RPMI7951 (cell line): ENCODE data around the gene GPR152. TPM values are rescaled to one million over a fixed set of nuclear protein-coding genes. Genes with fewer than 3 reads are reported as not detected.
"Not testable (repeated sequence)": the region's sequence is repeated elsewhere in the genome, so short reads cannot be mapped to it uniquely, and the experiment has no call there.

Source experiments
- DNase-seq: peaks from one replicate; pipeline ENCODE4 v3.0.0-alpha.2; 2012; ENCODE audit warnings: low read depth
- total RNA-seq: library from RNA; depleted of rRNA; stranded (reverse); fragments of >200 nt; shearing (Covaris generic); gene quantifications from 2 replicates; pipeline ENCODE4 v1.2.3, GENCODE V29; 2014

The GPR152 gene
- total RNA-seq, 1 experiment from 2014 or later = not detected

DNA sequence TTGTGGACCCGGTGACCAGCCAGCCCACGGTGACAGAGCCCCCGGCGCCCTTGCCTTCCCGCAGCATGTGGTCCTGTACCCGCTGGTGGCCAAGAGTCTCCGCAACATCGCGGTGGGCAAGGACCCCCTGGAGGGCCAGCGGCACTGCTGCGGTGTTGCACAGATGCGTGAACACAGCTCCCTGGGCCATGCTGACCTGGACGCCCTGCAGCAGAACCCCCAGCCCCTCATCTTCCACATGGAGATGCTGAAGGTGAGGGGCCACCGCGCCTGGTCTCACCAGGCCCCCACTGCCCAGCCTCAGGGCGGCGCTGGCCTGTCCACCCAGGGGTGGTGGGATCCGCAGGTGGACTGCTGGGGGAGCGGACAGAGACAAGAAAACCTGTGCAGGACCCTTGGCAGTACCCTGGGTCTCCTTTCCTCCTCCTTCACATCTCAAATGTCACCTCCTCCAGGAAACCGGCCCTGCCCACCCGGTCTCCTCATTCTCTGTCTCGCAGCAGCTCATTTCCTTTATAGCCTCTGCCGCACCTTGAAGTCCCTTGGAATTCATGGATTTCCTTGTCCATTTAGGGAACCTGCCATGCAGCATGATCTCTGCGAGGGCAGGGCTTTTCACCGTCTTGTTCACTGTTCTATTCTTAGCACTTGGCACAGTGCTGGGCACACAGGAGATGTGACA is 36.8 kb upstream of the GPR152 start:
- DNase-seq = no peak

DNA sequence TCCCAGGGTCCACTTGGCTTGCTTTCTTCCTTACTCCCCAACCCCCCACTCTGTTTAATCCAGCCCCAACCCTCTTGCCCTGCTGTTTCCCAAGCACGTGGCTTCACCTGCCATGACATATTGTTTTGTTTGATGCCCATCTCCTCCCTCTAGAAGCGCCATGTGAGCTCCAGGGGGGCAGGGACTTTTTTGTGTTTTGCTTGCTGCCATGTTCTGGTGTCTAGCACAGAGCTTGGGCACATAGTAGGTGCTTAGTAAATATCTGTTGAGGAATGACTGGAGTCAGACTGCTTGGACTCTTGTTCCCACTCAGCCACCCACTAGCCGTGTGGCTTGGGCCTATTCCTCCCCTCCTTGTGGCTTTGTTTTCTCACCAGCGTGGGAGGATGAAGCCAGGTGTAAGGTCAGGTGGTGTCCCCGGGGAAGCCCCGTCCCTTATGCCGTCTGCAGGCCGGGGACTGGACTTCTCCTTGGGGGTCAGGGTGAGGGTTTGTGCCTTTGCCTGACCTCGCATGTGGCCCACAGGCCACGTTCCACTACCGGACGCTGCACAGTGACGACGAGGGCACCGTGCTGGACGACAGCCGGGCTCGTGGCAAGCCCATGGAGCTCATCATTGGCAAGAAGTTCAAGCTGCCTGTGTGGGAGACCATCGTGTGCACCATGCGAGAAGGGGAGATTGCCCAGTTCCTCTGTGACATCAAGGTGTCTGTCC is 34.1 kb upstream of the GPR152 start:
- DNase-seq = no peak

DNA sequence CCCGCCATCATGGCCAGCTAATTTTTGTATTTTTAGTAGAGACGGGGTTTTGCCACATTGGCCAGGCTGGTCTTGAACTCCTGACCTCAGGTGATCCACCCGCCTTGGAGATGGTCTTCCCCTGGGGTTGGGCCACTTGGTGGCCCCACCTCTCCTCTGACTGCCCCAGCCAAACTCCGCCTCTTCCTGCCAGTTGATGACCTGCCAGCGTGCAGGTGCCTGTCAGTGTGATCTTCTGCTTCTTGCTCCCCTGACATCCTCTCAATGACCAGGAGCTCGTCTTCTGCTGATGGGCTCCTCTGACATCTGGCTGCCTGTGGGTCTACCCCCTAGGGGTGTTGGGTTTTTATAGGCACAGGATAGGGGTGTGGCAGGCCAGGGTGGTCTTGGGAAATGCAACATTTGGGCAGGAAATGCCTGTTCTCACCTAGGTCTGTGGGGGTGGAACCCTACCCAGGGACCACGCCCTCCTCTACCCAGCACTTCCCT is 33.4 kb upstream of the GPR152 start:
- DNase-seq = not testable (repeated sequence)

DNA sequence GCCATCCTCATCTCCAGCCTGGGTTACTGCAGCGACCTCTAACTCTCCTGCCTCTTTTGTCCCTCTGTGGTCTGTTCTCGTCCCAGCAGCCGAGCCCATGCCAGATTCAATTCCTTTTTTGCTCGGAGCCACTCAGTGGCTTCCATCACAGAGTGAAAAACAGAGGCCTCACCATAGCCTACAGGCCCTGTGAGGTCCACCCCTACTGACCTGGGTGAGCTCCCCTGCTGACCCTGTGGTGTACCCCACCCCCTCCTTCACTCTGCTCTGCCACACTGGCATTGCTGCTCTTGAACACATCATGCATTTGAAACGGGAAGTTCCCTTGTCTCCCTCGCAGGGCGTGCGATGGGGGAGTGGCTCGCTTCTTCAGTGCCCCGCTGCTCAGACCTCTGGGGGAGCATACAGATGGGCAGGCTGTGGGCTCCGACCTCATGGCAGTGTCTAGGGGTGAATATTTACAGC is 32.4 kb upstream of the GPR152 start:
- DNase-seq = no peak

DNA sequence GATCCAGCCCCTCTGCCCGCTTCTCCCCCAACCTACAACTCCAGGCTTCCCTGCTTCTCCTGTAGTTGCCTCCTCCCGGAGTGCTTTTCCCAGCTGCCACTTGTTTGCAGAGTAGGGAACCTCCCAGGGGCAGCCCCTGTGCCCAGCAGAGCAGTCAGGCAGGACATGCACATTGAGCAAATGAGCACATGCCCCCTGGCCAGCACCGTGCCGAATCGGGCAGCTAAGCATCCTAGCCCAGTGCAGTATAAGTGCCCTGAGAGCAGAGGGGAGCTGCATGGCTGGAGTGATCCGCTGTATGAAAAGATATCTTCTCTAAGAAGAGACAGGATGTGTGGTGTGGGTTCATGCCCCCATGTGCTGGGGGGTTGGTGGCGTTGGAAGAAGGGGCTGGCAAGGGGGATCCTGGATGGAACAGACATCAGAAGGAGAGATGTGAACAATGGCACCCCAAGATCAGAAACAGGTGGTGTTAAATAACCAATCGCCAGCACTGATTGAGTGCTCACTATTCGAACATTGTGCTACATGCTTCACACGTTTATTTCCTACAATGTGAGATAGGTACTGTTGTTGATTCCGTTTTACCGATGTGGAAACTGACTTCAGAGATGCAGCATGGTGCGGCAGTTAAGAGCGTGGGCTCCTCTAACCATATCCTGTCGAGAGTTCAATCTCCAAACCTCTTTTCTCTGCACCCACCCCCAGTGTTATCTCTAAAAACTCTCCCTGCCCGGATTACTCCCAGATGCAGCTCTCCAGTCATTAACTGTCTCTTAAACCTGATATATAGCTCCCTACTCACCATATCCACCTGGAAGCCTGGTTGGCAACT is 31.5 kb upstream of the GPR152 start:
- no peak for DNase-seq

DNA sequence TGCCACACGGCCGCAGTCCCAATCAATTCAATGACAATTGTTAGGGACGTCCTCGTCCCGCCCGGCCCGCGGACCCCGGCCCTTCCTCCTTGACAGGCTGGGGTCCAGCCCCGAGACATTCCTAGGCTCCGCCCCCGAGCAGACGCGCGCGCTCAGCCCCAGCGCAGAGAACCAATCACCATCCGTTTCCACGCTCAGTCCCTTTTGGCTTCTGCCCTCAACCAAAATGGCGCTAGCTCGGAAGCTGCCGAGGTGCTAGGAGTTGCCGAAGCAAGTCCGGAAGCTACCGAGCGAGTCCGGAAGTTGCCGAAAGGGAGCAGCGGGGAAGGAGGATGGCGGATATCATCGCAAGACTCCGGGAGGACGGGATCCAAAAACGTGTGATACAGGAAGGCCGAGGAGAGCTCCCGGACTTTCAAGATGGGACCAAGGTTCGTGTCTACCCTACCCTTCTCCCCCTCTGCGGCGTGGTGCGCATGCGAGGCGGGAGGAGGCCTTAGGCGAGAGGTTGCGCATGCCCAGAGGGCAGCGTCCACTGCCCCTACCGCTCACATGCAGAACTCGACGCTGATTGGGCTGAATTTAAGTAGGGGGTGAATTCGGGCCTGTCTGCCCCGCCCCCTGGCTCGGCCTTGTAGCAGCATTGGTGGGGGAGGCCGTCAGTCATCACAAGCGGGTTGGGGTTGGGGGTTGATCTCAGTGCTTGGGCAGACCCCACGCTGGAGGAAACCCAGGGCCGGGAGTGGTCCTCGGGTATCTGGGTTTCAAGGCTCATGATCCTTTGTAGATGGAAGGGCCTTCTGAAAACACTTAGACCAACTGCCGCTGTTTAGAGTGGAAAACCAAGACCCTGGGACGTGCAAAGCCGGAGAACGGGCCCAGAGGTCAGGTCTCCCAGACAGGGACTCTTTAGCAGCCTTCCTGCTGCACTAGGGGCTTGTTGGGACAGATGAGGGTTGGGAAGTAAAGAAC is 30.6 kb upstream of the GPR152 start, which contains the start of gene AIP:
AIP (plus strand) TSS at position 200 of the 972 bp plus-strand sequence; CDS start at position 333, 133 bp downstream.
- peak; percentile 96 for DNase-seq

DNA sequence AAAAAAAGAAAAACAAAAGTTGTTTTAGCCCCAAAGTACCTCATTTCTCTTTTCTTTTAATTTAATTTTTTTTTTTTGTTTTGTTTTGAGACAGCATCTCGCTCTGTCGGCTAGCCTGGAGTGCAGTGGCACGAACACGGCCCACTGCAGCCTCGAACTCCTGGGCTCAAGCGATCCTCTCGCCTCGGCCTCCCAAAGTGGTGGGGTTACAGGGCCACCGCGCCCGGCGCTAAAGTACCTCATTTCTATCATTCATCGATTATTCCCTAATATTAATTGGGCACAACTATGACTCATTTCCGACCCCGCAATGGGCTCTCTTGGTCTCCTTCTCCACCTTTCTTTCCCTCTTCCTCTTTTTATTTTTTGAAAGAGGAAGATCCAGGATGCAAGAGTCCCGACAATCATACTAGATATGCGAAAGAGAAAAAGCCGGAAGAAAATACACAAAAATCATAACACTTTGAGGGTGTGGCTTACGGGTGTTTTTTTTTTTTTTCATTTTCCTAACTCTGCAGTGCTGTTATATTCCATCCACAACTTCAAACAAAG is 29.8 kb upstream of the GPR152 start:
- no peak for DNase-seq

DNA sequence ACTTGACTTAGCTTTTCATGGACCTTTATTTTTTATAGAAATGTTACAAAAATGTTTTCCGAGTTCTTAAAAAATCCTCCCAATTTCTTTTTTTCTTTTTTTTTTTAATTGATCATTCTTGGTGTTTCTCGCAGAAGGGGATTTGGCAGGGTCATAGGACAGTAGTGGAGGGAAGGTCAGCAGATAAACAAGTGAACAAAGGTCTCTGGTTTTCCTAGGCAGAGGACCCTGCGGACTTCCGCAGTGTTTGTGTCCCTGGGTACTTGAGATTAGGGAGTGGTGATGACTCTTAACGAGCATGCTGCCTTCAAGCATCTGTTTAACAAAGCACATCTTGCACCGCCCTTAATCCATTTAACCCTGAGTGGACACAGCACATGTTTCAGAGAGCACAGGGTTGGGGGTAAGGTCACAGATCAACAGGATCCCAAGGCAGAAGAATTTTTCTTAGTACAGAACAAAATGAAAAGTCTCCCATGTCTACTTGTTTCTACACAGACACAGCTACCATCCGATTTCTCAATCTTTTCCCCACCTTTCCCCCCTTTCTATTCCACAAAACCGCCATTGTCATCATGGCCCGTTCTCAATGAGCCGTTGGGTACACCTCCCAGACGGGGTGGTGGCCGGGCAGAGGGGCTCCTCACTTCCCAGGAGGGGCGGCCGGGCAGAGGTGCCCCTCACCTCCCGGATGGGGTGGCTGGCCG is 25.0 kb upstream of the GPR152 start:
- DNase-seq = not testable (repeated sequence)

DNA sequence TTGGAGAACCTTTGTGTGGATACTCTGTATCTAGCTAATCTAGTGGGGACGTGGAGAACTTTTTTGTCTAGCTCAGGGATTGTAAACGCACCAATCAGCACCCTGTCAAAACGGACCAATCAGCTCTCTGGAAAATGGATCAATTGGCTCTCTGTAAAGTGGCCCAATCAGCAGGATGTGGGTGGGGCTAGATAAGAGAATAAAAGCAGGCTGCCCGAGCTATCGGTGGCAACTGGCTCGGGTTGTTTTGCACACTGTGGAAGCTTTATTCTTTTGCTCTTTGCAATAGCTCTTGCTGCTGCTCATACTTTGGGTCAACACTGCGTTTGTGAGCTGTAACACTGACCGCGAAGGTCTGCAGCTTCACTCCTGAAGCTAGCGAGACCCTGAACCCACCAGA is 24.2 kb upstream of the GPR152 start:
- DNase-seq = not testable (repeated sequence)

DNA sequence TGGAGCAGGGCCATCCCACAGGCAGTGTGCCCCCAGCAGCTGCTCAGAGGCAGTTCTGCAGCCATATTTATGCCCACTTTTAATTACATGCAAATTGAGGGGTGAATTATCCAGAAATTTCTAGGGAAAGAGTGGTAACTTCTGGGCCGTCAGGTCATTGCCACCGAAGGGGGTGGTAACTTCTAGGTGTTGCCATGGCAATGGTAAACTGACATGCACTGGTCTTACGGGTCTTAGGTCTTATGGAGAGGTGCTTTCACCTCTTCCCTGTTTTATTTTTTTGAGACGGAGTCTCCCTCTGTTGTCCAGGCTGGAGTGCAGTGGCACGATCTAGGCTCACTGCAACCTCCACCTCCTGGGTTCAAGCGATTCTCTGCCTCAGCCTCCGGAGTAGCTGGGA is 20.4 kb upstream of the GPR152 start:
- DNase-seq = no peak

DNA sequence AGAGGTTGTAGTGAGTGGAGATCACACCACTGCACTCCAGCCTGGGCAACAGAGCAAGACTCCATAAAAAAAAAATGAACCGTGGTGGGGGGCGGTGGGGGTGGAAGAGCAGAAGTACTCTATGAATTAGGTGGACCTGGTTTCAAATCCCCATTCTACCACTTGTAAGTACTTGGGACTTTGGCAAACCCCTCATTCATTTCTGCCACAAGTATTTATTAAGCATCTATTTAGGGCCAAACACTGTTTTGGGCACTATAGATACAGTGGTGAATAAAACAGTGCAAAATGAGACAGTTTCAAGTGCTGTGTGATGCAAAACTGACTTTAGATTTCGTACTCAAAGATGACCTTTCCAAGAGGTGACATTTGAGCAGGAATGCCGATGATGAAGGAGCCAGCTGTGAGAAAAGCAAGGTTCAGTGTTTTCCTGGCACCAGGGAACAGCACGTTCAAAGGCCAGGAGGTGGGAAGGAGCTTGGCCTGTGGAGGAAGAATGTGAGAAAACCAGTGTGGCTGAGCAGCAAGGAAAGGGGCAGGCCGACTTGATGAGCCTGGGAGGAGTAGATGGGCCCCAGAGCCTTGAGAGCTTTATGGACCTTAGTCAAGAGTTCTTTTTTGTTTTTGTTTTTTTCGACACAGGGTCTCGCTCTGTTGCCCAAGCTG is 17.9 kb upstream of the GPR152 start:
- no peak for DNase-seq

DNA sequence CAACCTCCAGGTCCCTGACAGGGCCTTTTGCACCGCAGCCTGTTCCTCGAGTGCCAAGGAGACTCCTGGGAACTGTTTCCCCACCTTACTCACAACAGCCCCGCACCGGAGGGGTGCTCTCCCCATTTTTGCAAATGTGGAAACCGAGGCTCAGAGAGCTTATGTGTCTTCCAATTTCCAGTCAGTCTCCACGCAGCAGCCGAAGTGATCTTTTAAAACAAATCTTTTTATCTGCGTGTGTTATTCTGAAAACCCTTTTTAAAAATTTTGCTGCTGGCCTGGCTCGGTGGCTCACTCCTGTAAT is 16.9 kb upstream of the GPR152 start:
- no peak for DNase-seq

DNA sequence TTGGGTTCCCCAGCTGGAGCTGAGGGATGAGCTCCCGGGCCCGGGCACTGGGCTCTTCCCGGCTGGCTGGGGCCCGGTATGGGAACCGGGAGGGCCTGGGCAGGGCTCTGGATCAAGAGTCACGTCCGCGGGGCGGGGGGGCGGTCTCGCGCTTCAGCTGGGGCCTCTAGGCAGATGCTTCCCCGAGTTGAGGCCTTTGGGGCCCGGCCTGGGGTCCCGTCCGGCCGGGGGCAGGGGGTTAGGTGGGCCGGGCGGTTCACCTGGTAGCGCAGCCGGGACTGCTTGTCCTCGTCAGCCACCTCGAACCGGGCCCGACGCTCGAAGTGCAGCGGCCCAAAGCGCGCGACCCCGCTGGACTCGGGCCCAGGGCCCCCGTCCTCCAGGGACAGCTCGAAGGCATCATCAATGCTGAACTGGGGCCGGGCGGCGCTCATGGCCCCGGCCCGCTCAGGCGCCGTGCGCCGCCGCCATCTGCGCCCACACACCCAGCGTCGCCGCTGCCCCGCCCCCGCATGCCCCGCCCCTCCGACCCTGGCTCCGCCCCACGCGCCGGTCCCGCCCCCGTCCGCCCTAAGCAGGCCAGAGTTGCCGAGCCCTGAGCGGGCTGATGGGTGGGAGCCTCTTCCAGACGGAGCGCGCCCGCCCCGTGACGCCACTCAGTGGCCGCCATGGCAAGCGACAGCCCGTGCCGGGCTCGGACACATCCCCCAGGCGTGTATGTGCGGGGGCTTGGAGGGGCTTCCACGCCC is 16.4 kb upstream of the GPR152 start, which contains the start of gene TMEM134:
TMEM134 (minus strand) TSS at position 493 of the 749 bp plus-strand sequence; CDS start at position 434, 59 bp downstream.
- peak; percentile 88 for DNase-seq

DNA sequence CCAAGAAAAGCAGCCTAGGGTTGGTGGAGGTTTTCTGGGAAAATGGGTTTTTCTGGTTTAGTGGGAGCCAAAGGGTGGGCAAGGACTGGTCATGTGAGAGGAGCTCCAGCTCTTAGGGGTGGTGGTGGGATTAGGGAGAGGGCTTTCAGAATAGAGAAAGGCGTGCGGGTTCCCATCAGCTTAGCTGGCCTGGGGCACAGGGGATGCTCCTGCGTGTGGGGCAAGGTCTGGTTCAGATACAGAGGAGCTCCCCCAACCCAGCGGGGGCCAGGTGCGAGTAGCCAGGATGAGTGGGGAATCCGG is 15.9 kb upstream of the GPR152 start:
- no peak for DNase-seq

DNA sequence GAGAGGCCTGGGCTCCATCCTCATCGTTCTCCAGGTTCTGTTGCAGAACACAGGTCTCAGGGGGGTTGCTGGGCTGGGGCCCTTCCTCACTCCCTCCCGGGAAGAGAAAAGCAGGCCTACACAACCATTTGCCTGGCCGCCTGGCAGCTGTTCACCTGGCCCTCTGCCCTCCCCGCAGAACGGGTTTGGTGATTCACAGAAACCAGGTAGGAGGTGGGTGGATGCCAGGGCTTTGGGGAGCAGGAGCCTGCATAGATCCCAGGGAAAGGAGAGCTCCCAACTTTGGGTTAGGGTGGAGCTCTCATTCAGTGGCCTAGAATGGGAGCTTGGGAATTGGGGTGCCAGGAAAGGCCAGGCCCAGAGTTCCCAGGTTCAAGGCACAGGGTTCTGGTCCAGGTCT is 15.5 kb upstream of the GPR152 start:
- DNase-seq = no peak

DNA sequence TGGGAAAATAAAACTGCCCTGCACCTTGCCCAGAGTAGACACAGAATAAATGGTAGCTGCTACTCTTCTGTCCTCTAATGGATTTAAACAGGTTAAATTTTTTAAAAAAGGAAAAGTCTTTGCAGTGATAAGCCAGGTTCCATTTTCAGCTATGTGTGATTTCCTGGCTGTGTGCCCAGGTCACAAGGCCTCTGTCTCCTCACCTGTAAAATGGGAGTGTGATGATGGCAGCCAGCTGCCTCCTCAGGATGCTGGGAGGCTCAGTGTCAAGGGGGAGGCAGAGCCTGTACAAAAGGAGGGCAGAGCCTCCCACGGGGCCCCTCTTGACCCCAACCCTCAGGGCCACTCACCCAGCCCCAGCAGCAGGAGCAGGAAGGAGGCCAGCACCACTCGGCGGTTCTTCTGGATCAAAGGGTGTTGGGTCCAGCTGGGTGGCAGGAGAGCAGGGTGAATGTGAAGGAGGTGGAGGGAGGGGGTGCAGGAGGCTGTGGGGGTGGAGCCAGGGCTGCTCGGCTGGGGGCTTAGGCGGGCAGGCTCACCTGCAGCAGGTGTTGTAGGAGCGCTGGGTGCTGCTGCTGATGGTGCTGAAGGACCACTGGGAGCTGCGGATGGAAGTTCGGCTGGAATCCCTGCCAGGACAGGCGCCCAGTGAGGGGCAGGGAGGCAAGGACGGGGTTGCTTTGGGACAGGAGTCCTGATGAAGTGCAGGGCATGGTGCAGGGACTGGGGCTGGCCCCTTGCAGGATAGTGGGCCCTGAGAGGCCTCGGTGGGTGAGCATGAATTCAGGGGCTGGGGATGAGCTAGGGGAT is 14.6 kb upstream of the GPR152 start:
- no peak for DNase-seq

DNA sequence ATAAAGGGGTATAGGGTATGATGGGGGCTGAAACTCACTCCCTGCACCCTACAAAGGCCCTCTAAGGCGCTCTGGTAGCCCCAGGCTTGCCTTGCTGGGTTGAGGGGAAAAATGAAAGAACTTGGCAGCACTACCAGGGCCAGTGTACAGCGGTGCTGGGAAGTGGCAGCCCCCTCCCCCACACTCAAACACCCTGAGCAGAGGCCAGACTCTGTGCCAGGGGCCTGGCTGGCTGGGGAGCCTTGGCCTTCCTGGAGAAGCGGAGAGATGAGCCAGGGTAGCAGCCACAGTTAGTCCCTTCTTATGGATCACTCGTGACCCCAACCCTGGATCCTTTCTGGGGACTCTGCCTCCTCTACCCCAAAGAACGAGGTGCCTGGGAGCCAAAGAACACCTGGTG is 13.8 kb upstream of the GPR152 start:
- DNase-seq = no peak

DNA sequence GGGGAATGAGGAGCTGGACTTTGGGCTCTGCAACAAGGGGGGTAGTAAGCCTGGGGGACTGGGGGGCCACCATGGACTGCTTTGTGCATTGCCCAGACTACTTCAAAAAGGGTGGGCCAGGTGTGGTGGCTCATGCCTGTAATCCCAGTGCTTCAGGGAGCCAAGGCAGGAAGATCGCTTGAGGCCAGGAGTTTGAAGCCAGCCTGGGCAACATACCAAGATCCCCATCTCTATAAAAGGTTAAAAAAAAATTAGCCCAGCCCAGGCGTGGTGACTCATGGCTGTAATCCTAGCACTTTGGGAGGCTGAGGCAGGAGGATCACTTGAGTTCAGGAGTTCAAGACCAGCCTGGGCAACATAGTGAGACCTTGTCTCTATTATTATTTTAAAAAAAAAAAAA is 13.0 kb upstream of the GPR152 start:
- DNase-seq = peak; percentile 51
